Right cardiac atrium (tissue), 5 donors: ENCODE results near the gene CASS4. TPM values are rescaled to one million over a fixed set of nuclear protein-coding genes. Genes with fewer than 3 reads are reported as not detected.

ENCODE experiments used
- ATAC-seq, 2 donors: fragments of 200-7000 bp; cut with Tn5 transposase; one replicate each; pipeline versions ENCODE4 v1.8.0 to v1.9.1; 2020; ENCODE audit warnings: moderate library complexity in 2 of 2, mild to moderate bottlenecking in 1 of 2
- DNase-seq, 3 donors: peaks; one replicate each; pipeline ENCODE4 v3.0.0-alpha.2; 2020
- H3K27ac ChIP-seq: one replicate; pipeline ENCODE4 v1.5.1; 2013; ENCODE audit warnings: mild to moderate bottlenecking, low read length, control low read depth, moderate library complexity
- H3K27me3 ChIP-seq: one replicate; pipeline ENCODE4 v1.6.1; 2013; ENCODE audit not compliant: control insufficient read depth, insufficient read depth
- H3K4me1 ChIP-seq: one replicate; pipeline ENCODE4 v1.6.1; 2013; ENCODE audit warnings: low read length; ENCODE audit not compliant: control insufficient read depth, insufficient read depth
- H3K4me3 ChIP-seq: one replicate; pipeline ENCODE4 v1.5.1; 2013; ENCODE audit warnings: low read length, control low read depth
- H3K9me3 ChIP-seq: one replicate; pipeline ENCODE4 v1.6.1; 2013; ENCODE audit warnings: low read length; ENCODE audit not compliant: control insufficient read depth
- WGBS: extraction: QIAGEN DNeasy Blood & Tissue Kit; methylation state at CpG from one replicate; pipeline ENCODE4 v1.1.7; 2013; 5-methylcytosine and 5-hydroxymethylcytosine counted together
- intact Hi-C, 4 donors: fragments of 100-400 bp; cut with DNase I; formaldehyde crosslinking; loops; one replicate each; pipeline versions ENCODE4 v1.11.0 to v1.14.0; 2022 to 2023
- polyA plus RNA-seq: library from polyadenylated mRNA; stranded (reverse); fragments of 200-250 nt; gene quantifications from one replicate; pipeline ENCODE4 v1.2.3, GENCODE V29; 2013
- total RNA-seq, 4 donors: library from RNA; stranded (reverse); fragmentation: NEBNext Ultra II Directional; extraction: Animal tissue kit (Norgen Biotek cat#: 25700); gene quantifications; one replicate each; pipeline ENCODE4 v1.2.1, GENCODE V29; 2021
- donor health status: healthy with polysubstance abuse.
- donor health status: DM: no; HTN: yes; CAD: no.
- donor health status: DM: no; HTN: no; CAD: no.
- donor health status: DM: no; HTN: yes; CAD: no; lungs with severe emphysema.
- donor health status: DM: yes; HTN: yes; CAD: no.

CASS4 gene
- total and polyA plus RNA-seq, 5 donors, result 0.34 to 0.79 (median 0.56) TPM

GRCh38 chr20:56423886-56424285, 11.8 kb downstream of the CASS4 start:
- no peak for ATAC-seq
- H3K27me3 ChIP-seq, result no peaks in the 10 kb centered on the region
- no peaks in the 10 kb centered on the region for H3K9me3 ChIP-seq
- intact Hi-C loops, result no loop called here
- 44% methylated on average over 1 of the region's 1 CpG for WGBS
- DNase-seq, result no peak
- H3K27ac ChIP-seq, result no peak overlapping the region
- no peak overlapping the region for H3K4me3 ChIP-seq
- H3K4me1 ChIP-seq, result peaks cover 6% of the 10 kb centered on the region

GRCh38 chr20:56424931-56425330, 12.9 kb downstream of the CASS4 start:
- Histone ChIP-seq H3K27ac (no peak overlapping the region), H3K27me3 (no peaks in the 10 kb centered on the region), H3K9me3 (no peaks in the 10 kb centered on the region), H3K4me3 (no peak overlapping the region), H3K4me1 (peaks cover 3% of the 10 kb centered on the region)
- DNase-seq (no peak), ATAC-seq (no peak)
- intact Hi-C loops, result no loop called here
- WGBS, result 79% methylated on average over 1 of the region's 1 CpG

- no peak overlapping the region for H3K27ac ChIP-seq
- 88% methylated on average over 9 of the region's 9 CpGs for WGBS
- DNase-seq (no peak), ATAC-seq (no peak)
- intact Hi-C loops, result no loop called here
- H3K4me3 ChIP-seq, result no peak overlapping the region
- H3K9me3 ChIP-seq, result no peaks in the 10 kb centered on the region
- peaks cover 3% of the 10 kb centered on the region for H3K4me1 ChIP-seq
- no peaks in the 10 kb centered on the region for H3K27me3 ChIP-seq
Measured at GRCh38 chr20:56426026-56426425, 14.0 kb downstream of the CASS4 start.

GRCh38 chr20:56426926-56427325, 14.9 kb downstream of the CASS4 start:
- intact Hi-C loops, result no loop called here
- no peaks in the 10 kb centered on the region for H3K27me3 ChIP-seq
- ATAC-seq (no peak), DNase-seq (no peak)
- H3K9me3 ChIP-seq, result no peaks in the 10 kb centered on the region
- peaks cover 3% of the 10 kb centered on the region for H3K4me1 ChIP-seq
- no peak overlapping the region for H3K27ac ChIP-seq
- H3K4me3 ChIP-seq, result no peak overlapping the region

- intact Hi-C loops, result no loop called here
- Histone ChIP-seq H3K27me3 (no peaks in the 10 kb centered on the region), H3K9me3 (no peaks in the 10 kb centered on the region), H3K4me1 (peaks cover 2% of the 10 kb centered on the region), H3K27ac (no peak overlapping the region), H3K4me3 (no peak overlapping the region)
- DNase-seq, result no peak
- 78% methylated on average over 4 of the region's 4 CpGs for WGBS
- no peak for ATAC-seq
Measured at GRCh38 chr20:56427797-56428196, 15.7 kb downstream of the CASS4 start.

GRCh38 chr20:56428410-56428809, 16.4 kb downstream of the CASS4 start:
- intact Hi-C loops, result no loop called here
- H3K4me1 ChIP-seq, result no peaks in the 10 kb centered on the region
- no peak overlapping the region for H3K27ac ChIP-seq
- no peaks in the 10 kb centered on the region for H3K27me3 ChIP-seq
- WGBS, result 81% methylated on average over 5 of the region's 5 CpGs
- no peak overlapping the region for H3K4me3 ChIP-seq
- H3K9me3 ChIP-seq, result no peaks in the 10 kb centered on the region
- ATAC-seq (no peak), DNase-seq (no peak)

GRCh38 chr20:56428881-56429280, 16.8 kb downstream of the CASS4 start:
- no peak overlapping the region for H3K27ac ChIP-seq
- intact Hi-C loops, result no loop called here
- DNase-seq, result no peak
- peaks cover 3% of the 10 kb centered on the region for H3K4me1 ChIP-seq
- H3K4me3 ChIP-seq, result no peak overlapping the region
- WGBS, result 81% methylated on average over 8 of the region's 8 CpGs
- H3K9me3 ChIP-seq, result no peaks in the 10 kb centered on the region
- no peak for ATAC-seq
- no peaks in the 10 kb centered on the region for H3K27me3 ChIP-seq

- DNase-seq, result no peak
- Histone ChIP-seq H3K9me3 (no peaks in the 10 kb centered on the region), H3K27me3 (no peaks in the 10 kb centered on the region), H3K27ac (no peak overlapping the region), H3K4me3 (no peak overlapping the region), H3K4me1 (peaks cover 4% of the 10 kb centered on the region)
- WGBS, result 57% methylated on average over 6 of the region's 6 CpGs
- intact Hi-C loops, result no loop called here
- ATAC-seq, result no peak
Measured at GRCh38 chr20:56429502-56429901, 17.4 kb downstream of the CASS4 start.

GRCh38 chr20:56429941-56430340, 17.9 kb downstream of the CASS4 start:
- H3K27me3 ChIP-seq, result no peaks in the 10 kb centered on the region
- ATAC-seq (no peak), DNase-seq (no peak)
- 49% methylated on average over 4 of the region's 4 CpGs for WGBS
- H3K9me3 ChIP-seq, result no peaks in the 10 kb centered on the region
- no peak overlapping the region for H3K4me3 ChIP-seq
- H3K4me1 ChIP-seq, result peaks cover 4% of the 10 kb centered on the region
- H3K27ac ChIP-seq, result no peak overlapping the region
- intact Hi-C loops, result no loop called here

GRCh38 chr20:56430461-56430860, 18.4 kb downstream of the CASS4 start:
- Histone ChIP-seq H3K4me3 (no peak overlapping the region), H3K4me1 (peaks cover 4% of the 10 kb centered on the region), H3K9me3 (no peaks in the 10 kb centered on the region), H3K27me3 (no peaks in the 10 kb centered on the region), H3K27ac (no peak overlapping the region)
- no peak for DNase-seq
- intact Hi-C loops, result no loop called here
- no peak for ATAC-seq
- WGBS, result 59% methylated on average over 4 of the region's 4 CpGs

GRCh38 chr20:56430957-56431356, 18.9 kb downstream of the CASS4 start:
- no peak overlapping the region for H3K4me3 ChIP-seq
- no peaks in the 10 kb centered on the region for H3K27me3 ChIP-seq
- ATAC-seq (no peak), DNase-seq (no peak)
- WGBS, result 87% methylated on average over 1 of the region's 1 CpG
- H3K9me3 ChIP-seq, result no peaks in the 10 kb centered on the region
- H3K27ac ChIP-seq, result no peak overlapping the region
- intact Hi-C loops, result no loop called here
- peaks cover 4% of the 10 kb centered on the region for H3K4me1 ChIP-seq

- H3K4me3 ChIP-seq, result no peak overlapping the region
- H3K27me3 ChIP-seq, result no peaks in the 10 kb centered on the region
- no peaks in the 10 kb centered on the region for H3K9me3 ChIP-seq
- WGBS, result 72% methylated on average over 3 of the region's 3 CpGs
- intact Hi-C loops, result no loop called here
- H3K4me1 ChIP-seq, result peaks cover 4% of the 10 kb centered on the region
- ATAC-seq (no peak), DNase-seq (no peak)
- no peak overlapping the region for H3K27ac ChIP-seq
Measured at GRCh38 chr20:56431471-56431870, 19.4 kb downstream of the CASS4 start.
